Trophoblast cell (in vitro differentiated cells and primary cell): Measurements from ENCODE around the gene PAX1.

ENCODE experiments used
- DNase-seq, 2 donors: peaks; one replicate each; pipeline ENCODE4 v3.0.0-alpha.2; 2016
- H2AFZ ChIP-seq: 2 replicates; pipeline ENCODE4 v1.6.1; 2013; ENCODE audit warnings: low read length, moderate library complexity, mild to moderate bottlenecking; ENCODE audit not compliant: insufficient read depth, poor library complexity
- H2AK5ac ChIP-seq: 2 replicates; pipeline ENCODE4 v1.6.1; 2013; ENCODE audit warnings: mild to moderate bottlenecking, low read length
- H2BK120ac ChIP-seq: 2 replicates; pipeline ENCODE4 v1.6.1; 2013; ENCODE audit warnings: low read length, mild to moderate bottlenecking, moderate library complexity; ENCODE audit not compliant: insufficient read depth, poor library complexity
- H2BK12ac ChIP-seq: 2 replicates; pipeline ENCODE4 v1.6.1; 2013; ENCODE audit warnings: mild to moderate bottlenecking, low read length, moderate library complexity
- H2BK5ac ChIP-seq: 2 replicates; pipeline ENCODE4 v1.6.1; 2013; ENCODE audit warnings: low read length, low read depth, moderate library complexity, mild to moderate bottlenecking; ENCODE audit not compliant: poor library complexity
- H3K14ac ChIP-seq: 2 replicates; pipeline ENCODE4 v1.6.1; 2013; ENCODE audit warnings: mild to moderate bottlenecking, low read length
- H3K18ac ChIP-seq: 2 replicates; pipeline ENCODE4 v1.6.1; 2013; ENCODE audit warnings: mild to moderate bottlenecking, low read length
- H3K23ac ChIP-seq: 2 replicates; pipeline ENCODE4 v1.6.1; 2013; ENCODE audit warnings: low read length
- H3K27ac ChIP-seq: 2 replicates; pipeline ENCODE4 v1.5.1; 2013; ENCODE audit warnings: low read depth, mild to moderate bottlenecking, inconsistent platforms, low read length, moderate library complexity
- H3K27me3 ChIP-seq: 2 replicates; pipeline ENCODE4 v1.6.1; 2013; ENCODE audit warnings: inconsistent platforms, mild to moderate bottlenecking, low read length, moderate library complexity; ENCODE audit not compliant: insufficient read depth
- H3K36me3 ChIP-seq, 2 experiments: 1 replicate in 1 of 2; 2 replicates in 1 of 2; pipeline ENCODE4 v1.6.1; 2013; ENCODE audit warnings: low read length in 2 of 2, mild to moderate bottlenecking in 2 of 2, moderate library complexity in 1 of 2; ENCODE audit not compliant: insufficient read depth in 2 of 2, control insufficient read depth in 1 of 2
- H3K4ac ChIP-seq: 2 replicates; pipeline ENCODE4 v1.6.1; 2013; ENCODE audit warnings: low read depth, mild to moderate bottlenecking, low read length, moderate library complexity
- H3K4me1 ChIP-seq, 2 experiments: 1 replicate in 1 of 2; 2 replicates in 1 of 2; pipeline ENCODE4 v1.6.1; 2013; ENCODE audit warnings: low read length in 2 of 2, mild to moderate bottlenecking in 2 of 2, moderate library complexity in 1 of 2; ENCODE audit not compliant: insufficient read depth in 2 of 2, control insufficient read depth in 1 of 2
- H3K4me2 ChIP-seq: 2 replicates; pipeline ENCODE4 v1.6.1; 2013; ENCODE audit warnings: inconsistent platforms, mild to moderate bottlenecking, low read length, moderate library complexity
- H3K4me3 ChIP-seq: 2 replicates; pipeline ENCODE4 v1.5.1; 2013; ENCODE audit warnings: mild to moderate bottlenecking, low read depth, low read length, inconsistent platforms
- H3K79me1 ChIP-seq: one replicate; pipeline ENCODE4 v1.6.1; 2013; ENCODE audit warnings: low read length
- H3K79me2 ChIP-seq: 2 replicates; pipeline ENCODE4 v1.6.1; 2013; ENCODE audit warnings: low read length, mild to moderate bottlenecking; ENCODE audit not compliant: control insufficient read depth, insufficient read depth, poor library complexity
- H3K9ac ChIP-seq: 2 replicates; pipeline ENCODE4 v1.6.1; 2013; ENCODE audit warnings: mild to moderate bottlenecking, low read length
- H3K9me3 ChIP-seq: 2 replicates; pipeline ENCODE4 v1.6.1; 2013; ENCODE audit warnings: low read depth, mild to moderate bottlenecking, control low read depth, inconsistent platforms, low read length; ENCODE audit not compliant: insufficient read depth
- H4K12ac ChIP-seq: 2 replicates; pipeline ENCODE4 v1.6.1; 2013; ENCODE audit warnings: low read depth, mild to moderate bottlenecking, low read length, moderate library complexity
- H4K8ac ChIP-seq: 2 replicates; pipeline ENCODE4 v1.6.1; 2013; ENCODE audit warnings: low read depth, mild to moderate bottlenecking, low read length, moderate library complexity
- H4K91ac ChIP-seq: one replicate; pipeline ENCODE4 v1.6.1; 2013; ENCODE audit warnings: low read depth, mild to moderate bottlenecking, low read length, moderate library complexity
- WGBS: extraction: QIAGEN DNeasy Blood & Tissue Kit; methylation state at CpG from one replicate; pipeline ENCODE4 v1.1.7; 2013; ENCODE audit warnings: missing lambda C conversion rate; ENCODE audit not compliant: insufficient read length, insufficient coverage; ENCODE audit errors: extremely low coverage; 5-methylcytosine and 5-hydroxymethylcytosine counted together

The PAX1 gene

GRCh38 chr20:21665687-21666446 lies 39.6 kb upstream of the PAX1 start:
- no peaks in the 10 kb centered on the region for H3K9me3 ChIP-seq
- no peaks in the 10 kb centered on the region for H3K4me1 ChIP-seq
- H3K79me2 ChIP-seq: no peaks in the 10 kb centered on the region
- H2AK5ac ChIP-seq: no peak overlapping the region
- no peak overlapping the region for H3K27ac ChIP-seq
- DNase-seq: peak; percentile 67 to 81
- no CpG with 5 or more reads among the region's 11 CpGs for WGBS
- H4K8ac ChIP-seq: no peak overlapping the region
- H3K36me3 ChIP-seq: no peaks in the 10 kb centered on the region
- no peaks in the 10 kb centered on the region for H3K27me3 ChIP-seq
- H3K79me1 ChIP-seq: no peaks in the 10 kb centered on the region
- H3K4ac ChIP-seq: no peak overlapping the region
- no peak overlapping the region for H3K14ac ChIP-seq
- H2BK120ac ChIP-seq: no peak overlapping the region
- H4K91ac ChIP-seq: no peak overlapping the region
- H3K4me3 ChIP-seq: no peak overlapping the region
- H3K23ac ChIP-seq: no peak overlapping the region
- H2AFZ ChIP-seq: no peak overlapping the region
- no peak overlapping the region for H4K12ac ChIP-seq
- no peak overlapping the region for H3K18ac ChIP-seq
- no peak overlapping the region for H3K9ac ChIP-seq
- H2BK12ac ChIP-seq: no peak overlapping the region
- no peak overlapping the region for H3K4me2 ChIP-seq
- no peak overlapping the region for H2BK5ac ChIP-seq

- no peak overlapping the region for H2AK5ac ChIP-seq
- H2BK5ac ChIP-seq: no peak overlapping the region
- no peak for DNase-seq
- no peak overlapping the region for H3K4me2 ChIP-seq
- H3K4me1 ChIP-seq: no peaks in the 10 kb centered on the region
- no peaks in the 10 kb centered on the region for H3K27me3 ChIP-seq
- H3K79me1 ChIP-seq: no peaks in the 10 kb centered on the region
- H3K23ac ChIP-seq: no peak overlapping the region
- no peak overlapping the region for H2BK12ac ChIP-seq
- no peak overlapping the region for H3K9ac ChIP-seq
- no peak overlapping the region for H3K4me3 ChIP-seq
- no peak overlapping the region for H4K12ac ChIP-seq
- H3K9me3 ChIP-seq: no peaks in the 10 kb centered on the region
- H3K4ac ChIP-seq: no peak overlapping the region
- no peak overlapping the region for H3K14ac ChIP-seq
- no peak overlapping the region for H4K91ac ChIP-seq
- no peak overlapping the region for H4K8ac ChIP-seq
- no peak overlapping the region for H3K18ac ChIP-seq
- no peaks in the 10 kb centered on the region for H3K79me2 ChIP-seq
- no peak overlapping the region for H3K27ac ChIP-seq
- no CpG with 5 or more reads among the region's 12 CpGs for WGBS
- H3K36me3 ChIP-seq: no peaks in the 10 kb centered on the region
- no peak overlapping the region for H2BK120ac ChIP-seq
- no peak overlapping the region for H2AFZ ChIP-seq
Observed at GRCh38 chr20:21670126-21670525, 35.3 kb upstream of the PAX1 start.

GRCh38 chr20:21670981-21671380 lies 34.5 kb upstream of the PAX1 start:
- H2BK5ac ChIP-seq: no peak overlapping the region
- no peak overlapping the region for H3K9ac ChIP-seq
- H3K9me3 ChIP-seq: peaks cover 2% of the 10 kb centered on the region
- no peak overlapping the region for H3K18ac ChIP-seq
- H3K4ac ChIP-seq: no peak overlapping the region
- H3K27ac ChIP-seq: no peak overlapping the region
- H4K12ac ChIP-seq: no peak overlapping the region
- no peak overlapping the region for H4K91ac ChIP-seq
- H3K4me3 ChIP-seq: no peak overlapping the region
- no peaks in the 10 kb centered on the region for H3K79me1 ChIP-seq
- H3K23ac ChIP-seq: no peak overlapping the region
- H2AFZ ChIP-seq: no peak overlapping the region
- H3K14ac ChIP-seq: no peak overlapping the region
- H3K36me3 ChIP-seq: no peaks in the 10 kb centered on the region
- WGBS: no CpG with 5 or more reads among the region's 1 CpG
- H2AK5ac ChIP-seq: no peak overlapping the region
- no peaks in the 10 kb centered on the region for H3K27me3 ChIP-seq
- H2BK120ac ChIP-seq: no peak overlapping the region
- DNase-seq: no peak
- H3K4me1 ChIP-seq: peaks cover 0 to 3% of the 10 kb centered on the region in 2 experiments
- no peak overlapping the region for H2BK12ac ChIP-seq
- no peak overlapping the region for H4K8ac ChIP-seq
- no peak overlapping the region for H3K4me2 ChIP-seq
- H3K79me2 ChIP-seq: no peaks in the 10 kb centered on the region

- Histone ChIP-seq H3K79me2 (no peaks in the 10 kb centered on the region), H2AFZ (no peak overlapping the region), H3K27ac (no peak overlapping the region), H3K27me3 (no peaks in the 10 kb centered on the region), H4K12ac (no peak overlapping the region), H2AK5ac (no peak overlapping the region), H2BK5ac (no peak overlapping the region), H3K9me3 (peaks cover 2% of the 10 kb centered on the region), H3K4me3 (no peak overlapping the region), H3K4me2 (no peak overlapping the region), H2BK120ac (no peak overlapping the region), H4K91ac (no peak overlapping the region), H3K4ac (no peak overlapping the region), H3K14ac (no peak overlapping the region), H3K4me1 (peaks cover 0 to 5% of the 10 kb centered on the region in 2 experiments), H3K36me3 (no peaks in the 10 kb centered on the region), H3K79me1 (no peaks in the 10 kb centered on the region), H3K23ac (no peak overlapping the region), H3K18ac (no peak overlapping the region), H3K9ac (no peak overlapping the region), H4K8ac (no peak overlapping the region), H2BK12ac (no peak overlapping the region)
- DNase-seq: no peak
- WGBS: no CpG with 5 or more reads among the region's 2 CpGs
Observed at GRCh38 chr20:21677261-21677660, 28.2 kb upstream of the PAX1 start.
